A673 (cell line): ENCODE results near the gene PRB3. TPM values are rescaled to one million over a fixed set of nuclear protein-coding genes. Genes with fewer than 3 reads are reported as not detected.

Source experiments
- BruUV-seq: library from RNA; stranded (reverse); fragments of 400-500 nt; replicated peaks from 2 replicates; lab custom pipeline; 2021; lab: Mats Ljungman, UMichigan
- CTCF ChIA-PET: fragments of 300-600 bp; sonication (Branson Sonifier 250); formaldehyde crosslinking; loops from one replicate; lab custom pipeline; 2022; ENCODE audit warnings: antibody characterized with exemption; lab: Charles Lee
- POLR2A ChIA-PET: fragments of 300-600 bp; sonication (Branson Sonifier 250); formaldehyde crosslinking; loops from one replicate; lab custom pipeline; 2022; ENCODE audit warnings: antibody characterized with exemption; ENCODE audit not compliant: low non-redundant PET; lab: Charles Lee
- DNase-seq: peaks from one replicate; pipeline ENCODE4 v3.0.0-alpha.2; 2015; ENCODE audit warnings: low spot score
- H3K27ac ChIP-seq: fragments of 200-600 bp; sonication (generic); 2 replicates; pipeline ENCODE4 v1.5.1; 2016; ENCODE audit warnings: mixed run types, low read depth, mild to moderate bottlenecking, mixed read lengths, antibody characterized with exemption, low read length; ENCODE audit not compliant: poor library complexity, severe bottlenecking
- H3K27me3 ChIP-seq: fragments of 200-600 bp; sonication (generic); replicated peaks from 2 replicates; pipeline ENCODE4 v1.6.1; 2017; ENCODE audit warnings: mixed run types, low read depth, mild to moderate bottlenecking, mixed read lengths, antibody characterized with exemption, low read length; ENCODE audit not compliant: insufficient read depth, poor library complexity
- H3K36me3 ChIP-seq: fragments of 200-600 bp; sonication (generic); 2 replicates; pipeline ENCODE4 v1.6.1; 2016; ENCODE audit warnings: mixed run types, mild to moderate bottlenecking, mixed read lengths, antibody characterized with exemption, low read length; ENCODE audit not compliant: insufficient read depth, poor library complexity, severe bottlenecking
- H3K4me1 ChIP-seq: fragments of 200-600 bp; sonication (generic); 2 replicates; pipeline ENCODE4 v1.6.1; 2017; ENCODE audit warnings: mixed run types, mild to moderate bottlenecking, mixed read lengths, antibody characterized with exemption, low read length; ENCODE audit not compliant: insufficient read depth, poor library complexity, severe bottlenecking
- H3K4me3 ChIP-seq: fragments of 200-600 bp; sonication (generic); 2 replicates; pipeline ENCODE4 v1.5.1; 2016; ENCODE audit warnings: low read depth, mixed run types, mild to moderate bottlenecking, mixed read lengths, low read length; ENCODE audit not compliant: poor library complexity, severe bottlenecking
- H3K9me3 ChIP-seq: fragments of 200-600 bp; sonication (generic); 2 replicates; pipeline ENCODE4 v1.6.1; 2016; ENCODE audit warnings: mixed run types, low read depth, mild to moderate bottlenecking, mixed read lengths, antibody characterized with exemption, low read length; ENCODE audit not compliant: poor library complexity, severe bottlenecking
- CTCF ChIP-seq: fragments of 300-800, 200-600 bp; sonication (generic); conservative IDR thresholded peaks from 2 replicates; pipeline ENCODE4 v1.5.1; 2017; ENCODE audit warnings: low read depth, mild to moderate bottlenecking, antibody characterized with exemption, low read length, moderate library complexity, mixed read lengths
- EZH2 ChIP-seq: fragments of 200-600 bp; sonication (generic); IDR thresholded peaks from 2 replicates; pipeline ENCODE4 v1.6.1; 2017; ENCODE audit warnings: borderline replicate concordance, low read depth, mild to moderate bottlenecking, mixed read lengths, antibody characterized with exemption, low read length; ENCODE audit not compliant: poor library complexity, severe bottlenecking
- intact Hi-C: fragments of 100-400 bp; cut with micrococcal nuclease; formaldehyde crosslinking; loops from one replicate; pipeline ENCODE4 v1.10.0; 2022; ENCODE audit not compliant: unreplicated experiment
- total RNA-seq: library from RNA; stranded (reverse); gene quantifications from 2 replicates; pipeline ENCODE4 v1.2.3, GENCODE V29; 2021

The PRB3 gene
- total RNA-seq, 1 experiment from 2014 or later = not detected

GRCh38 chr12:11233532-11233931, 36.0 kb downstream of the PRB3 start:
- no peaks in the 10 kb centered on the region for H3K27me3 ChIP-seq
- no peak overlapping the region for H3K4me3 ChIP-seq
- CTCF ChIA-PET = no interaction called here
- no peaks in the 10 kb centered on the region for H3K36me3 ChIP-seq
- no TSS peak for BruUV-seq
- H3K4me1 ChIP-seq = peaks cover 3% of the 10 kb centered on the region
- TF ChIP-seq CTCF (no peak), EZH2 (no peak)
- DNase-seq = no peak
- no peak overlapping the region for H3K27ac ChIP-seq
- POLR2A ChIA-PET = no interaction called here
- intact Hi-C loops = no loop called here
- H3K9me3 ChIP-seq = no peaks in the 10 kb centered on the region

GRCh38 chr12:11228296-11228879, 41.1 kb downstream of the PRB3 start:
- H3K27me3 ChIP-seq = no peaks in the 10 kb centered on the region
- POLR2A ChIA-PET = no interaction called here
- BruUV-seq = no TSS peak
- peak; percentile 73 for DNase-seq
- TF ChIP-seq CTCF (peak; percentile 77), EZH2 (no peak)
- no peak overlapping the region for H3K4me3 ChIP-seq
- H3K4me1 ChIP-seq = no peaks in the 10 kb centered on the region
- intact Hi-C loops = loop anchor here (1.0 kb wide), 1 partner anchor 258 kb away; no protein-coding TSS in a partner anchor
- CTCF ChIA-PET = interaction anchor here (1.0 to 1.4 kb wide), 2 partner anchors 258 to 457 kb away, joined by 4 to 6 read pairs; no protein-coding TSS in a partner anchor
- H3K9me3 ChIP-seq = no peaks in the 10 kb centered on the region
- no peaks in the 10 kb centered on the region for H3K36me3 ChIP-seq
- H3K27ac ChIP-seq = no peak overlapping the region

GRCh38 chr12:11227373-11227772, 42.1 kb downstream of the PRB3 start:
- no TSS peak for BruUV-seq
- Histone ChIP-seq H3K36me3 (no peaks in the 10 kb centered on the region), H3K4me3 (no peak overlapping the region), H3K9me3 (no peaks in the 10 kb centered on the region), H3K27ac (no peak overlapping the region), H3K27me3 (no peaks in the 10 kb centered on the region), H3K4me1 (no peaks in the 10 kb centered on the region)
- intact Hi-C loops = no loop called here
- no peak for TF ChIP-seq EZH2
- TF ChIP-seq CTCF = no peak
- ChIA-PET CTCF (no interaction called here), POLR2A (no interaction called here)
- DNase-seq = no peak

Other genes starting within 250 kb of the PRB3 start
- 4.8 and 5.2 TPM in 2 replicates for gene TAS2R19, start 247.1 kb downstream of the PRB3 start, total RNA-seq
- gene TAS2R31, start 238.3 kb downstream of the PRB3 start, total RNA-seq = 4.4 and 5.2 TPM in 2 replicates
- gene TAS2R46, start 207.4 kb downstream of the PRB3 start, total RNA-seq = 2.2 and 3.1 TPM in 2 replicates
- gene TAS2R43, start 177.4 kb downstream of the PRB3 start, total RNA-seq = 2.3 and 2.6 TPM in 2 replicates
- gene TAS2R30, start 135.1 kb downstream of the PRB3 start, total RNA-seq = 3.5 and 3.7 TPM in 2 replicates
- 12.6 and 15.7 TPM in 2 replicates for gene SMIM10L1, start 98.5 kb downstream of the PRB3 start, total RNA-seq
- gene TAS2R42, start 82.8 kb downstream of the PRB3 start, total RNA-seq = not detected in 2 replicates
- gene PRB4, start 40.7 kb upstream of the PRB3 start, total RNA-seq = not detected in 2 replicates
- not detected in 2 replicates for gene PRB2, start 125.9 kb upstream of the PRB3 start, total RNA-seq